ENCODE data around the gene SLC25A25.

Gene SLC25A25

DNA sequence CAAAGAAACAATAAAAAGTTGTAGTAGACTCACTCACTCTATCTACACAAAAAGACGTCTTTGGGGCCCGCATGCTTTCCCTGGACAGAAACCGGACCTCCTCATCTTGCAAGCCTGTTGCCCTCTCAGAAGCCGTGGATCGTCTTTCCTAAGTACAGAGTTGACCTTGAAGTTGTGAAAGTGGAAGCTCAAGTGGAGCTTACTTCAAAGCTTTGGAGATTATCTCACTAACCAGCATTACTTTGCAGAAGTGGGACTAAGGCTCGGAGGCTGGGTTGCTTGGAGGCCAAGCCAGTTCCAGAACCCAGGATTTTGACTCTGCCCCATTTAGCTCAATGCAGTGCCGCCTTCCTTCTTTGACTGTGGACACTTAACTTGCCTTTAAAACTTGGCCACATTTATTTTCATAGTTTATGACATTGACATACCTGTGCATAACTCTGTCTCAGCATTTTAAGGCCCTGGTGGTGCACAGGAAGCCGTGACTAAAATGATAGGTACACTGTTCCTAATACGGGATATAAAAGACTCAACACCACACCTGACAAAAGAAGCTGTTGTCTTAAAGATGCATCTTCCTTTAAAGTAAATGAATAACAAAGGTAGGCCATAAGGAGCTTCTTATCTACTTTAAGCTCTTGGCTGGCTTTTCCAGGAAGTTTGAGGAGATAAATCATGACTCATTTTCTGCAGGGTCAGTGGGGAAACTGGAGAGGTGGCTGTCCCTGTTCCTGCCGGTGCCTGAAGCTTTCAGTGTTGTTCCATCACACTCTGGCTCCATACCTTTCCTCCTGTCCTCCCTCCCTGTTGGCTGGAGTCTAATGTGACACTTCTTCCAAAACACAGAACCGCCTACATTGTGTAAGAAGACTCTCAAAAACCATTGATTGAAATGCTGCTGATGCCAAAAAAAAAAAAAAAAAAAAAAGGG lies 10.7 kb downstream of the SLC25A25 start:
- no peak overlapping the region for H3K4me3 ChIP-seq (ENCODE audit: low read depth, low read length)
- TF ChIP-seq, protein P1, sequence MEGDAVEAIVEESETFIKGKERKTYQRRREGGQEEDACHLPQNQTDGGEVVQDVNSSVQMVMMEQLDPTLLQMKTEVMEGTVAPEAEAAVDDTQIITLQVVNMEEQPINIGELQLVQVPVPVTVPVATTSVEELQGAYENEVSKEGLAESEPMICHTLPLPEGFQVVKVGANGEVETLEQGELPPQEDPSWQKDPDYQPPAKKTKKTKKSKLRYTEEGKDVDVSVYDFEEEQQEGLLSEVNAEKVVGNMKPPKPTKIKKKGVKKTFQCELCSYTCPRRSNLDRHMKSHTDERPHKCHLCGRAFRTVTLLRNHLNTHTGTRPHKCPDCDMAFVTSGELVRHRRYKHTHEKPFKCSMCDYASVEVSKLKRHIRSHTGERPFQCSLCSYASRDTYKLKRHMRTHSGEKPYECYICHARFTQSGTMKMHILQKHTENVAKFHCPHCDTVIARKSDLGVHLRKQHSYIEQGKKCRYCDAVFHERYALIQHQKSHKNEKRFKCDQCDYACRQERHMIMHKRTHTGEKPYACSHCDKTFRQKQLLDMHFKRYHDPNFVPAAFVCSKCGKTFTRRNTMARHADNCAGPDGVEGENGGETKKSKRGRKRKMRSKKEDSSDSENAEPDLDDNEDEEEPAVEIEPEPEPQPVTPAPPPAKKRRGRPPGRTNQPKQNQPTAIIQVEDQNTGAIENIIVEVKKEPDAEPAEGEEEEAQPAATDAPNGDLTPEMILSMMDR (IDR thresholded peaks at IDR 0.05; ENCODE audit: low read depth, low read length): no peak

DNA sequence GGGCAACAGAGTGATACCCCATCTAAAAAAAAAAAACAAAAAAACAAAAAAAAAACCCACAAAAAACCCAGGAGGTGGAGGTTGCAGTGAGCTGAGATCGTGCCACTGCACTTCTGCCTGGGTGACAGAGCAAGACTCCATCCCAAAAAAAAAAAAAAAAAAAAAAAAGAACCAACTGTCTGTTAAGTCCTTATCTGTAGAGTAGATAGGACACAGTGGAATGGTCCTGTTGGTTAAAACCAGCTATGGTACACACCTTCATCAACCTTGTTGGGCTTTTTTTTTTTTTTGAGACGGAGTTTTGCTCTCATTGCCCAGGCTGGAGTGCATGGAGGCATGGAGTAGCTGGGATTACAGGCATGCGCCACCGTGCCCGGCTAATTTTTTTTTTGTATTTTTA lies 12.2 kb downstream of the SLC25A25 start:
- no peak overlapping the region for H3K4me3 ChIP-seq (ENCODE audit: low read depth, low read length)
- TF ChIP-seq, protein P1 (IDR thresholded peaks at IDR 0.05; ENCODE audit: low read depth, low read length): no peak

DNA sequence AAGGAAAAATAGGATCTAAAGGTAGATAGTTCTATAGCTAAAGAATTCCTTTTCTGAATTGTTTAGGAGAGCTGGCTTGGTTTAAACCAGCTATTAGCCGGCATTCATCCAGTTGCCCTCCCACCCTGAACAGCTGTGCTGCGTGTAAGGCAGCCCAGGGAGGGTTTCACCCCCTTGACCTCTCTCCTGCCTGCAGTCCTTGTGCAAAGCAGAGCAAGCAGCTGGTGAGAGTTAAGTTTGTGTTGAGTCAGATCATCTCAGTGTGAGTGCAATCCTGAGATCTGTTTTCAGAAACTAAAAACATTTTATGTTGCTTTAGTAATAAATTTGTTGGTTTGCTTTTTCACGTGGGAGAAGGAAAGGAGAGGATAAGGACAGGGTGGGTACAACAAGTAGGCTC lies 13.0 kb downstream of the SLC25A25 start:
- H3K4me3 ChIP-seq (ENCODE audit: low read depth, low read length): no peak overlapping the region
- TF ChIP-seq, protein P1 (IDR thresholded peaks at IDR 0.05; ENCODE audit: low read depth, low read length): no peak

DNA sequence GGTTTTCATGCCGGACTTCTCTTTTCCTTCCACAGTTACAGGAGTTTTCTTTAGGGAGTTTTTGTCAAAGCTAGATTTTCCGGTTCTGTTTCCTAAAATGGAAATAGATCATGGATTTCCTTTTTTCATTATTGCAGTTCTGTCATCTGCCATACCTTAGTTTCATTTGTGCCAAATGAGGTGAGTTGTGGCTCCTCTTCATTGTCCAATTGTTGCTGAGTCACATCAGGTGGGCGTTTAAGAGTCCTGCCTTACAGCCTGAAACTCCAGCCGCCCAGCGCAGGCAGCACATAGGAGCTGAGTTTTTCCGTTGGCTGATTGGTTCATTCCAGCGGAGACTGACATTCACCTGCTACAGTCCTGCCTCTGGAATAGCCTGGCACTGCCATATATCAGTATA lies 14.1 kb downstream of the SLC25A25 start:
- H3K4me3 ChIP-seq (ENCODE audit: low read depth, low read length): no peak overlapping the region
- TF ChIP-seq, protein P1 (IDR thresholded peaks at IDR 0.05; ENCODE audit: low read depth, low read length): no peak

DNA sequence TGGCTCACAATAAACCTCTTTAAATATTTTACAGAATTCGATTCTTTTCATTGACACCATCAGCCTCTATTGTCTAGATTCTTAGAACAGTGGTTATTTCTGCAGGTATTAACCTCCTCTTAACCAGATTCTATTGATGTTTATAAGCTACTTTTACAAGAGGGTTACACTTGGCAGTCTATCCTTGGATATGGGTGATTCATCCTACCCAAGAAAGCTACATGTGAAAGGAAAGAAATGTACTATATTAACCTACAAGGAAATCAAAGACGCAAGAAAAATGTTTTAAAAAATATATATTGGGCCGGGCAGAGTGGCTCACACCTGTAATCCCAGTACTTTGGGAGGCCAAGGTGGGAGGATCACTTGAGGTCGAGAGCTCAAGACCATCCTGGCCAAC lies 16.7 kb downstream of the SLC25A25 start:
- TF ChIP-seq, protein P1 (IDR thresholded peaks at IDR 0.05; ENCODE audit: low read depth, low read length): no peak
- H3K4me3 ChIP-seq (ENCODE audit: low read depth, low read length): no peak overlapping the region

DNA sequence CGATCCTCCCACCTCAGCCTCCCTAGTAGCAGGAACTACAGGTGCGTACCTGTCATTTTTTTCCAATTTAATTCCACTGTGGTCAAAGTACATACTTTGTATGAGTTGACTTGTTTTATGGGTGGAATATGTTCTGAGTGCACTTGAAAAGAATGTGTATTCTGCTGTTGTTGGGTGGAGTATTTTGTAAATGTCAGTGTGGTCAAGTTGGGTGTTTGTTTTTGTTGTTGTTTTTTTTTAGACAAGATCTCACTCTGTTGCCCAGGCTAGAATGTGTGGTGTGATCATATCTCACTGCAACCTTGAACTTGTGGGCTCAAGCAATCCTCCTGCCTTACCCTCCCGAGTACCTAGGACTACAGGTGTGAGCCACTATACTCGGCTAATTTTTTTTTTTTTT lies 17.9 kb downstream of the SLC25A25 start:
- TF ChIP-seq, protein P1 (IDR thresholded peaks at IDR 0.05; ENCODE audit: low read depth, low read length): no peak
- no peak overlapping the region for H3K4me3 ChIP-seq (ENCODE audit: low read depth, low read length)

DNA sequence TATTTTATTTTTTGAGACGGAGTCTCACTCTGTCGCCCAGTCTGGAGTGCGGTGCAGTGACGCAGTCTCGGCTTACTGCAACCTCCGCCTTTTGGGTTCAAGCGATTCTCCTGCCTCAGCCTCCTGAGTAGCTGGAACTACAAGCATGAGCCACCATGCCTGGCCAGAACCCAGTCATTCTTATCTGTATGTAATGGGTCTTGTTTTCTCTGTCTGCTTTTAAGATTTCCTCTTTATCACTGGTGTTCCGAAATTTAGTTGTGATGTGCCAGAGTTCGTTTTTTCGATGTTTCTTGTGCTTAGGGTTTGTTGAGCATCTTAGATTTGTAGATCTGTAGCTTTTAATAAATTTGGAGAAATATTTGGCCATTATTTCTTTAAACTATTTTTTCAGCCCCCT lies 19.2 kb downstream of the SLC25A25 start:
- H3K4me3 ChIP-seq (ENCODE audit: low read depth, low read length): no peak overlapping the region
- TF ChIP-seq, protein P1 (IDR thresholded peaks at IDR 0.05; ENCODE audit: low read depth, low read length): no peak
